Measurements from ENCODE around the gene GOLM1.

GRCh38 chr9:86082870-86083269 is 16.5 kb downstream of the GOLM1 start:
- TF ChIP-seq SUPT20H (IDR thresholded peaks at IDR 0.05; ENCODE audit: borderline replicate concordance, control insufficient read depth, low read depth, low read length) = no peak
- no peak for TF ChIP-seq TCF12 (IDR thresholded peaks at IDR 0.05; ENCODE audit: low read depth, low read length)
- TF ChIP-seq SP1 (IDR thresholded peaks at IDR 0.05; ENCODE audit: low read depth, low read length) = no peak
- TF ChIP-seq EP300 (IDR thresholded peaks at IDR 0.05; ENCODE audit: borderline replicate concordance in 1 of 2, control insufficient read depth in 1 of 2, low read depth in 2 of 2, low read length in 2 of 2) = no peak
- TF ChIP-seq POLR2AphosphoS5 (IDR thresholded peaks at IDR 0.05; ENCODE audit: low read length) = no peak
- no peak for TF ChIP-seq CEBPZ (IDR thresholded peaks at IDR 0.05; ENCODE audit: low read depth, low read length)
- TF ChIP-seq CTCF (IDR thresholded peaks at IDR 0.05 in 2 of 3, conservative IDR thresholded peaks at IDR 0.05 in 1 of 3; ENCODE audit: control insufficient read depth in 2 of 3, extremely low read depth in 1 of 3, insufficient read depth in 1 of 3, low read depth in 3 of 3, low read length in 3 of 3) = no peak
- TF ChIP-seq BMI1 (IDR thresholded peaks at IDR 0.05; ENCODE audit: borderline replicate concordance) = no peak
- no peak for TF ChIP-seq SUZ12 (IDR thresholded peaks at IDR 0.05; ENCODE audit: unreplicated experiment)
- TF ChIP-seq KDM1A (IDR thresholded peaks at IDR 0.05; ENCODE audit: borderline replicate concordance) = no peak
- no peak for TF ChIP-seq SIN3A (IDR thresholded peaks at IDR 0.05; ENCODE audit: low read depth, low read length)
